Right atrium auricular region (tissue), 2 donors: ENCODE data around the gene SCN4A. TPM values are rescaled to one million over a fixed set of nuclear protein-coding genes. Genes with fewer than 3 reads are reported as not detected.

Source experiments
- DNase-seq: peaks from one replicate; pipeline ENCODE4 v3.0.0-alpha.2; 2019; ENCODE audit warnings: low spot score
- H3K27ac ChIP-seq, 2 donors: fragments of 200-600 bp; sonication (generic); 1 replicate in 1 of 2; 2 replicates in 1 of 2; pipeline ENCODE4 v1.5.1; 2016 to 2019
- H3K27me3 ChIP-seq, 2 donors: fragments of 200-600 bp; sonication (generic); one replicate each; pipeline versions ENCODE4 v1.5.1 to v1.6.0; 2017 to 2019
- H3K36me3 ChIP-seq: fragments of 200-600 bp; sonication (generic); one replicate; pipeline ENCODE4 v1.5.1; 2016
- H3K4me1 ChIP-seq, 2 donors: fragments of 200-600 bp; sonication (generic); one replicate each; pipeline versions ENCODE4 v1.5.1 to v1.6.0; 2017 to 2019
- H3K4me3 ChIP-seq, 2 donors: fragments of 200-600 bp; sonication (generic); 1 replicate in 1 of 2; 2 replicates in 1 of 2; pipeline ENCODE4 v1.5.1; 2017 to 2019; ENCODE audit warnings: mild to moderate bottlenecking in 1 of 2, moderate library complexity in 1 of 2
- H3K9me3 ChIP-seq, 2 donors: fragments of 200-600 bp; sonication (generic); one replicate each; pipeline ENCODE4 v1.5.1; 2019
- total RNA-seq, 2 donors: library from RNA; depleted of rRNA; stranded (reverse); fragments of >200 nt; gene quantifications; one replicate each; pipeline ENCODE4 v1.1.0, GENCODE V29; 2016
- TF ChIP-seq, protein P1 (sequence below), 2 donors: fragments of 200-600 bp; sonication (generic); IDR thresholded peaks; one replicate each; pipeline ENCODE4 v1.5.1; 2019; ENCODE audit warnings: antibody characterized with exemption in 2 of 2

Gene SCN4A
- total RNA-seq, 2 donors from 2014 or later, result 0.74 to 2.5 TPM

DNA sequence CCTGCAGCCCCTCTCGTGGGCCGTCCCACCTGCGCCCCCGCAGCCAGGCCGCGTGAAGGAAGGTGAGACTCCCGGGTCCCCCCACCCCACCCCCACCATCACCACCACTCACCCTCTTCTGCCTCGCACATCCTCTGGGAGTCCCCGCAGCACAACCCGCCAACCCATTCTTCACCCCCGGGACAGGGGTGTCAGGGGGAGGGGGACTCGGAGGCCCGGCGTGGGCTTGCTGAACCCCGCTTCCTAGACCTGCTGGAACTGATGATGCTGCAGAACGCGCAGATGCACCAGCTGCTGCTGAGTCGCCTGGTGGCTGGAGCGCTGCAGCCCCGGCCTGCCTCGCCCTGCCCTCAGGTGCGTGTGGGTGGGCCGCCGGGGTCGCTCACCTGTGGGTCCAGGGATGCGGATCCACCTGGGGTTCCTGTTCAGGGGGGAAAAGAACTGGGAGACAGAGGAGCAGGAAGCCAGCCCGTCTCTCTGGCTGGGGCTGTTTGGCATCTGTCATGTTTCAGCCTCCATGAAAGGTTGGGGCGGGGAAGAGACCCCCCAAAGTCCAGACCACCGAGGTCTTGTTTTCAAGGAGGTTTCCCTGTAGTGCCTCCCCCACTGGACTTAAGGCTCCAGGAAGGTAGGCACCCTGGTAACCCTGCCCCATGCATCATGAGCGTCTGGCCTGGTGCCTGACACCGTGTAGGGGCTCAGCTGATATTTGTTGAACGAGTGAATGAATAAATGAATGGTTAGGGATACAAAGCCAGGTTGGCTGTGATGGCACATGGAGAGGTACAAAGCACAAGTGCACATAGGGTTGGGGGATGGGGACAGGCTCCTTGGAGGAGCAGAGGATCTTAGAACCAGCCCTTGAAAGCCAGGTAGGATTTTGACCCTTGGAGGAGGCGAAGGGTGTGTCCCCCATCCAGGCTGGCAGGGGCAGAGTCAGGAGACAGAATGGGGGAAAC lies 26.3 kb upstream of the SCN4A start:
- Histone ChIP-seq H3K4me3 (peak overlapping the region; percentile 45 to 55), H3K4me1 (peaks cover 0 to 37% of the 10 kb centered on the region in 2 donors), H3K9me3 (no peaks in the 10 kb centered on the region), H3K27me3 (peaks cover 0 to 8% of the 10 kb centered on the region in 2 donors), H3K36me3 (no peaks in the 10 kb centered on the region), H3K27ac (peak overlapping the region in 1 of 2 donors; percentile 22)
- TF ChIP-seq, protein P1, sequence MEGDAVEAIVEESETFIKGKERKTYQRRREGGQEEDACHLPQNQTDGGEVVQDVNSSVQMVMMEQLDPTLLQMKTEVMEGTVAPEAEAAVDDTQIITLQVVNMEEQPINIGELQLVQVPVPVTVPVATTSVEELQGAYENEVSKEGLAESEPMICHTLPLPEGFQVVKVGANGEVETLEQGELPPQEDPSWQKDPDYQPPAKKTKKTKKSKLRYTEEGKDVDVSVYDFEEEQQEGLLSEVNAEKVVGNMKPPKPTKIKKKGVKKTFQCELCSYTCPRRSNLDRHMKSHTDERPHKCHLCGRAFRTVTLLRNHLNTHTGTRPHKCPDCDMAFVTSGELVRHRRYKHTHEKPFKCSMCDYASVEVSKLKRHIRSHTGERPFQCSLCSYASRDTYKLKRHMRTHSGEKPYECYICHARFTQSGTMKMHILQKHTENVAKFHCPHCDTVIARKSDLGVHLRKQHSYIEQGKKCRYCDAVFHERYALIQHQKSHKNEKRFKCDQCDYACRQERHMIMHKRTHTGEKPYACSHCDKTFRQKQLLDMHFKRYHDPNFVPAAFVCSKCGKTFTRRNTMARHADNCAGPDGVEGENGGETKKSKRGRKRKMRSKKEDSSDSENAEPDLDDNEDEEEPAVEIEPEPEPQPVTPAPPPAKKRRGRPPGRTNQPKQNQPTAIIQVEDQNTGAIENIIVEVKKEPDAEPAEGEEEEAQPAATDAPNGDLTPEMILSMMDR (IDR thresholded peaks at IDR 0.05), result no peak
- no peak for DNase-seq

DNA sequence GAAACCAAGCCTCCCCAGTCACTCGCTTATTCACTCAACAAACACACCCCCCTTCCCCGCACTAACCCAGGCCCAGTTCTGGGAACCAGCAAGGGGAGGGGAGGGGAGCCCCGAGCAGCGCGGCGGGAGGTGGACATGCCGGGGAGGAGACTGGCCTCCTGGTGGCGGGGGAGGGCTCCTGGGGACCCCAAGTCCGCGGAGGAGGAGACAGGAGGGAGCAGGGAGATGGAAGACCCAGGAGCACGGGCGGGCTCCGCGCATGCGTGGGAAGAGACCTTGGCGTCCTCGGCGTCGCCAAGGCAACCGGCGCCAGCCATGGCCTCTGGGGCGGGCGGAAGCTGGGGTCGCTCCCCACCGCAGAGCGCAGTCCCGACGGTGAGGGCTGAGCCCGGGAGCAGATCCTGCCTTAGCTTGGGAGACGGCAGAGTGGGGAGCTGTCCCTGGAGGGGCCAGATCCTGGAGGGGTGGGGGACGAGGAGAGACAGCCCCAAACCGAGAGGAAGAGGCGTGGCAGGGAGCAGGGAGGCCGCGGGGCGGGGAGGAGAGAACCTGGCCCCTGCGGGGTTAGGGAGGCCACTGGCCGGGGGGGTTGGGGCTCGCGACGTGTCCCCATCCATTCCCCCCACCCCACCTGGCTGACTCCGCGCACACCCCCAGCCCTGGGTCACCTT lies 25.5 kb upstream of the SCN4A start, which contains the start of gene PRR29:
Gene PRR29 (plus strand): TSS at position 302 of the 671 bp plus-strand sequence. CDS start 14 bp downstream, at position 316.
- no peak for DNase-seq

DNA sequence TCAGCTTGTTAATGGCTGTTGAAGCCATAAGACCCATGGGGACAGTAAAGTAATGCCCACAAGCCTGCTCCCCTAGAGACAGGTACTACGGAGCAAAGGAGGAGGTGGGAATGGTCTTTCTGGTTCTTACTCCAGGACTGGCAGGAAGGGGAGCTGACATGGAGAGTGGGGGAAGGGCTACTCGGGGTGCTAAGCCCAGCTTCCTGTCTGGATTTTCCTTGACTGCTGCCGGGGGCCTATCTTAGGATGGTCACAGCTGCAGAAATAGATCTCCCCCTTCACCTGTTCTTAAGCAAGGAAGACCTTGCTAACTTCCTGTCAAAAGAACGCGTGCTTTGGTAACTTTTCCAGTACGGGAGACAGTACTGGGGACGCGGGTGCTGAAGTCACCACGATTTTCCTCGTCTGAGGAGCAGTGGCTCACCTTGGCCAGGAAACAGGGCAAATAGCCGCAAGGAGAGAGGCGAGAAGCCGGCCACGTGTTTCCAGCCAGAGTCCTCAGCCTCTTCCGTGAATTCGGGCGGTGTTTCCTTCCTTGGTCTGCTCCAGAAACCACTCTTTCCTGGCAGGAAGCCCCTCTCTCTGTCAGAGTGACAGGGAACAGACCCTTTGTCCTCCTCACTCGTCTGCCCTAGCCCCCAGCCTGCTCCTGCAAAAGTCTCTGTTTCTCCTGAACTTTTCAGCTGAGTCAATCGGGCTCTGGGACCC lies 24.8 kb upstream of the SCN4A start:
- peak overlapping the region in 1 of 2 donors; percentile 55 for H3K4me3 ChIP-seq
- peaks cover 0 to 37% of the 10 kb centered on the region in 2 donors for H3K4me1 ChIP-seq
- H3K27ac ChIP-seq, result peak overlapping the region; percentile 3 to 22
- TF ChIP-seq, protein P1 (IDR thresholded peaks at IDR 0.05), result no peak
- peaks cover 0 to 8% of the 10 kb centered on the region in 2 donors for H3K27me3 ChIP-seq
- H3K9me3 ChIP-seq, result no peaks in the 10 kb centered on the region
- no peaks in the 10 kb centered on the region for H3K36me3 ChIP-seq
- DNase-seq, result no peak

More for the DNA sequence above, 25.5 kb upstream of the SCN4A start, which contains the start of gene PRR29:
- Histone ChIP-seq H3K27ac (peak within 1 kb of the TSS; percentile 3 to 22), H3K36me3 (no peaks in the 10 kb centered on the region), H3K9me3 (no peaks in the 10 kb centered on the region), H3K27me3 (peaks cover 0 to 8% of the 10 kb centered on the region in 2 donors), H3K4me3 (peak within 1 kb of the TSS; percentile 45 to 55), H3K4me1 (peaks cover 0 to 37% of the 10 kb centered on the region in 2 donors)
- TF ChIP-seq, protein P1 (IDR thresholded peaks at IDR 0.05), result no peak

DNA sequence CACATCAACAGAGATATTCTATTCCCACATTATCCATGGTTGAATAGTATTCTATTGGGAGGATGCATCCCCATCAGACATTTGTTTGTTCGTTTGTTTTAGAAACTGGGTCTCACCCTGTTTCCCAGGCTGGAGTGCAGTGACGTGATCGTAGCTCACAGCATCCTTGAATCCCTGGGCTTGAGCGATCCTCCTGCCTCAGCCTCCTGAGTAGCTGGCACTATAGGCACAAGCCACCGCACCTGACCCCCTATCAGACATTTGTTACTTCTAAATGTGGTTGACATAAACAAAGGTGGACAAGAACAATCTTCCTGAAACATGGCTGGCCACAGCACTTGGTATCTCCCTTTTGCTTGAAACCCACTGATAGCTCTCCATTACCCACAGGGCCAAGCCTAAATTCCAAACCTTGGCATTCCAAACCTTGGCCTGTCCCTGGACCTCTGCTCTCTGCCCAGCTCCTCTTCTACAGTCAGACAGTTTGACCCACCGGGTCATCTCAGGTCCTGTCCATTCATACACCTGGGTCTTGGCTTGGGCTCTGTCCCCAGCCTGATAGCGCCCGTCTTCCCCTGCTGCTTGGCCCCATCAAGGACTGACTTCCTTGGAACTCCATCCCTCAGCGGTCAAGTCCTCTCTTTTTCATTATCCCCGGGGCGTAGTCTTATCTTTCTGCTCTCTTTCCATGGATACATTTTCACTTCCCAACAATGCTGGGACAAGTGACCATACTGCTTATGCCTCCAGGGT lies 23.9 kb upstream of the SCN4A start:
- Histone ChIP-seq H3K27ac (no peak overlapping the region), H3K4me1 (peaks cover 0 to 28% of the 10 kb centered on the region in 2 donors), H3K4me3 (no peak overlapping the region), H3K27me3 (peaks cover 0 to 8% of the 10 kb centered on the region in 2 donors), H3K9me3 (no peaks in the 10 kb centered on the region), H3K36me3 (no peaks in the 10 kb centered on the region)
- no peak for DNase-seq
- TF ChIP-seq, protein P1 (IDR thresholded peaks at IDR 0.05), result no peak

DNA sequence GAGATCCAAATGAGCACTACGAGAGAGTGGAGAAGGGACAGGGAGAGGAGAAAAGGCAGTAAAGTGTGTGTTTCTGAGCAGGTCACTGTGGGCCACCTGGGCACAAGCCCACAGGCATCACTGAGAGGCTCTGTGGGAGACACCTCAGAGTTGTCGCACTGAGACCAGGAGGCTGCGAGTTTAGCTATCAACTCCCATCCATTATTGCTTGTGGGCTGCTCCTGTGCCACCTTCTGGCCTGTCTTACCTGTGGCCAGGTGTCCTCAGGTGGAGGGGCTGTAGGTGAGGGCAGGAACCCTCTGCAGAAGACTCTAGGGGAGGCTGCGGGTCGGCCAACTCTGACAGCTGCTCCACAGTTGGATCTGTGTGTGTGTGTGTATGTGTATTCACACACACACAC lies 22.9 kb upstream of the SCN4A start:
- DNase-seq, result no peak
- TF ChIP-seq, protein P1 (IDR thresholded peaks at IDR 0.05), result no peak
- no peak overlapping the region for H3K27ac ChIP-seq
- H3K4me1 ChIP-seq, result peaks cover 0 to 24% of the 10 kb centered on the region in 2 donors
- peaks cover 0 to 8% of the 10 kb centered on the region in 2 donors for H3K27me3 ChIP-seq
- H3K9me3 ChIP-seq, result no peaks in the 10 kb centered on the region
- no peaks in the 10 kb centered on the region for H3K36me3 ChIP-seq
- no peak overlapping the region for H3K4me3 ChIP-seq
